GM12873 (cell line): ENCODE measurements around the gene CYTH1.

ENCODE experiments used
- TF ChIP-seq, protein P1 (sequence below): IDR thresholded peaks from 2 replicates; pipeline ENCODE4 v1.5.1; 2012; ENCODE audit warnings: low read depth, mild to moderate bottlenecking, moderate library complexity, low read length, control low read depth; ENCODE audit not compliant: insufficient read depth; ENCODE audit errors: missing control alignments

The CYTH1 gene

DNA sequence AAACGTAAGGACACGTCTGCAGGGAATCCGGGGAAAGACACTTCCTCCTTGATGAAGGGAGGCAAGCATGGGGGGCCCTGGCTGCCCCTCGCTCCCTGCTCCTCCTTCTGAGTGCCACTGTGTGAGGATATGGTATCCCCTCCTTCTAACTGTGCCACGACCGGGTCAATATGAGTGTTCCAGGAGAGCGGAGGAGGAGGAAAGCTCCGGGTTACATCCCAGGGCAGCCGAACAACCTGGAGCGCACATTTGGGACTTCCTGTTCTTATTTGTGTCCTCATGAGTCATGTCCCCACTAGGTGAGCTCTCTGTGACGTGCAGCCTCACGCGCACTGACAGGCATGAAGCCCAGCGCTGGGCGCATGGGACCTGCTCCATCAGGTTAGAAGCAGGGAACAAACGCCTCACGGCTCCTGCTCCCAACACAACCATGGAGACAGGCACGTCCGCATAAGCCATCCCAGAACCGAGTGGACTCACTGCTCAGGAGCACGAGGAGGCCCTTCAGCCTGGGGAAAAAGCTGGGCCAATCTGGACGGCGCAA is 112.0 kb downstream of the CYTH1 start:
- TF ChIP-seq, protein P1, sequence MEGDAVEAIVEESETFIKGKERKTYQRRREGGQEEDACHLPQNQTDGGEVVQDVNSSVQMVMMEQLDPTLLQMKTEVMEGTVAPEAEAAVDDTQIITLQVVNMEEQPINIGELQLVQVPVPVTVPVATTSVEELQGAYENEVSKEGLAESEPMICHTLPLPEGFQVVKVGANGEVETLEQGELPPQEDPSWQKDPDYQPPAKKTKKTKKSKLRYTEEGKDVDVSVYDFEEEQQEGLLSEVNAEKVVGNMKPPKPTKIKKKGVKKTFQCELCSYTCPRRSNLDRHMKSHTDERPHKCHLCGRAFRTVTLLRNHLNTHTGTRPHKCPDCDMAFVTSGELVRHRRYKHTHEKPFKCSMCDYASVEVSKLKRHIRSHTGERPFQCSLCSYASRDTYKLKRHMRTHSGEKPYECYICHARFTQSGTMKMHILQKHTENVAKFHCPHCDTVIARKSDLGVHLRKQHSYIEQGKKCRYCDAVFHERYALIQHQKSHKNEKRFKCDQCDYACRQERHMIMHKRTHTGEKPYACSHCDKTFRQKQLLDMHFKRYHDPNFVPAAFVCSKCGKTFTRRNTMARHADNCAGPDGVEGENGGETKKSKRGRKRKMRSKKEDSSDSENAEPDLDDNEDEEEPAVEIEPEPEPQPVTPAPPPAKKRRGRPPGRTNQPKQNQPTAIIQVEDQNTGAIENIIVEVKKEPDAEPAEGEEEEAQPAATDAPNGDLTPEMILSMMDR: no peak

DNA sequence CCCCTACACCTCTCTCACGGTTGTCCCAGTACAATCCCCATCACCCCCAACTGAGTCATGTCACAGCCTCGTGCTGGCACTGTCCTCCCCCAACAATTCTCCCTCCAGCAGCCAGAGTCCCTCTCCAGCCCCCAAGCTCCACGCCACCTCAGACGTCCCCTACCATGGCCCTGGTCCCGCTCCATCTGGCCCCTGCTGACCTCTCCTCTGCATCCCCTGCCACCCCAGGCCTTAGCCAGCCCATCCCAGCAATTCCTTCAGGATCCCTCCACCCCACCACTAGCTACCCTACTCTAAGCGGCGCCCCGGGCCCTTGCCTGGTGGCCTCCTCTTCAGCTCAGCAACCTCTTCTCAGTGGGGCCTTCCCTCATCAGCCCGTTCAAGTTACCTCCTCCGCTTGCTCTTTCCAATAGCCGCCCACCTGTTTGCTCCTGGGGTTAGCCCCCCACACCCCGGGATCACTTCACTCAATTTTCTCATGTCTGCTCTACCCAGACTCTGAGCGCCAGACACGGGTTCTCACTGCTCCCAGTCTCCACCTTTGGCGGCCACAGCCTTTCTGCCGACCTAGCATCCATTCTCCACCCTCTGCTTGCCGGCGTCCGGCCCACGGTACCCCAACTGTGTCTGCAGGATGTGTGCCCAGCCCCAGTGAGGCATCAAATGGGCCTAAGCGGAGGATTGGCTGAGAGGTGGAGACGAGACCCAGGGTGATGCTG is 112.7 kb downstream of the CYTH1 start:
- TF ChIP-seq, protein P1: no peak

DNA sequence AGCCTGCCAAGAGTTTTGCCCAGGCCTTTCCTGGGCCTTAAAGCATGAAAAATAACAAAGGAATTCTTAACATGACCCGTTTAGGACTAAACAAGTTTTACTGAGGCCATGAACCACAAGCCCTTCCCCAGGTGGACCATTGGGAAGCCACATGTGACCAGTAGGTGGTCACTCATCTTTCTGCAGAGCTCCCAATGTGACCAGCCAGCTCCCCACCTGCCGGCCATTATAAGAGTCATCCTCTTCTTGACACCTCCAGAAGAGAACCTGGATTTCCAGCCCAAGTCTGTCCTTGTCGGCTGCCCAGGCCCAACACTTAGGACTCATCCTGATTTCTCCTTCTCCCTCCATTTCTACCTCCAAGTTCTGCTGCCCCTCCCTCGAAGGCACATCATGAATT is 113.2 kb downstream of the CYTH1 start:
- TF ChIP-seq, protein P1: no peak

DNA sequence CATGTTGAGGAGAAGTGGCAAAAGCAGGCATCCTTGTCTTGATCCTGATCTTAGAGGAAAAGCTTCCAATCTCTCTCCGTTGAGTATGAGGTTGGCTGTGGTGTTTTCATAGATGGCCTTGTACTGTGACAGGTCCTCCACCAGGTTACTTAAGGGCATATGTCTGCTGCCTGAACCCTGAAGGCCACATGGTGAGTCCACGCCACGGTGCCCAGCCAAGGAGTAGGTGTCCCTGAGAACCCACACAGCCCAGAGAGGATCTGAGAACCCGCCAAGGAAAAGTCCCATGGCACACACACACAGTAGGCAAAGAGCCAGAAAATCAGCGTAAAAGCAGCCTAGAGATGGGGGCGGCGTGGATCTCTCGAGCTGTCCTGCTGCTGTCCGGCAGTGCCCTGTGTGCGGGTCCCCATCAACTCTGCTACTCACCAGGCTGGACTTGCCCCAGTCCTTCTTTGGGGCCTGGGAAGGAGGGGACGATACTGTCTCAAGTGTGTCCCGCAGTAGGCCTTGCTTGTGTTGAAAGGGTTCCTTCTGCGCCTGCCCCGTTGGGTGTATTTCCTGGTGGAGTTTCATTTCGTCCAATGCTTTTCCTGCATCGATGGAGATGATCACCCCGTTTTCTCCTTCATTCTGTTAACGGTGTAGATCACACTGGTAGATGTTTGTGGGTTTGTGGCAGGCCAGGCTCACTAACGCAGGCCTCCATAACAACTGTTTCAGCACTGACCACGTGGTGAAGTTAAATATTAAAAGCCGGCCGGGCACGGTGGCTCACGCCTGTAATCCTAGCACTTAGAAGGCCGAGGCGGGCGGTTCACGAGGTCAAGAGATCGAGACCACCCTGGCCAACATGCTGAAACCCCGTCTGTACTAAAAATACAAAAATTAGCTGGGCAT is 114.1 kb downstream of the CYTH1 start:
- TF ChIP-seq, protein P1: no peak

DNA sequence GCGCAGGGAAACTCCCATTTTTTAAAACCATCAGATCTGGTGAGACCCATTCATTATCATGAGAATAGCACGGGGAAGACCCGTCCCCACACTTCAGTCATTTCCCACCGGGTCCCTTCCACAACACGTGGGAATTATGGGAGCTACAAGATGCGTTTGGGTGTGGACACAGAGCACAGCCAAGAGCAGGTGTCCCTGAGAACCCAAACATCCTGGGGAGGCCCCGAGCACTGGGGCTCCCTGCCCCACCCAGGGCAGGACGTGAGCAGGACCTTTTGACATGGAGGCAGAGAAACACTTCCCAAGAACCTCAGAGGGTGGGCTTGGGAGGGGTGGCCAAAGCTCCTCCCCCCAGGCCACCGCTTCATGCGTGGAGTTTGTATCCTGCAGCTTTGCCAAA is 115.0 kb downstream of the CYTH1 start:
- TF ChIP-seq, protein P1: no peak

DNA sequence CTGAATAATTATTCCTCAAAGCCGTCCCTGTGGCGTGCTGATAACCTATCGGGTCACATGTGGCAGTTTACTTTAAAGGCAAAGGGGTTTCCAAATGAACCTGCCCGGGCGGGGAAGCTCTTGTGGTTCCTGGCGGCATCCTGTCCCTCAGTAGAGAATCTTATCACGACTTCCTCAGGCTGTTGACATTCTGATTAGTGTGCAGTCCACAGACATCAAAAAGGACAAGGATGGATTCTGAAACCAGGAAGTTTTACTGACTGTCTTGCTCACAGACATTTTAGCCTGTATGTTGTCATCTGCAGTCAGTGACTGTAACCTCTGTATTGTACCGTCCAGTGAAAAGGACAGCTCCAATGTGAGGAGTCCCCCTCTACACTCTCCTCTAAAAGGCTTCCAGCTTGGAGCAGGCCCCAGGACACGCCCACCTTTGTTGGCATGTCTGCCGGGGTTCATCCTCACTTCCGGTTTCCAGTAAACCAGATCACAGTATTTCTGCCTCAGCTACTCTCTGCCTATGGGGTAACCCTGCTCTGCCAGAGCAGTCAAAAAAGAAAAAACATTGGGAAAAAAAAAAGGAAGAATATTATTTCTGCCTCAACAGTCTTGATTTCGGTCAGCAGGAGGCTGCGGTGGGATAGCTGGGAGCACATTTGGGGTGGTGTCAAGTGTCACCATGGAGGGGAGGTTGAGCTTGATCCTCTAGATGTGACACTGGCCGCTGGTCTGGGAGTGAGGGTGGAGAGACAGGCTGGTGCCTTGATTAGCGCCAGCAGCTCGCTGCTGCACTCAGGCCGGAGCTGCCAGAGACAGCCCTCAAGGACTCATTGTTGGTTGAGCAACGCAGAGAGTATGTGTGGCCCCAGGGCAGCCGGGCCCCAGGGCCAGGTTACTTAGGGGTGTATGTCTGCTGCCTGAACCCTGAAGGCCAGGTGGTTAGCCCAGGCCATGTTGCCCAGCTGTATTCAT is 115.8 kb downstream of the CYTH1 start:
- TF ChIP-seq, protein P1: no peak
